Gastroesophageal sphincter (tissue), 4 donors: ENCODE measurements around the gene CD7. TPM values are rescaled to one million over a fixed set of nuclear protein-coding genes. Genes with fewer than 3 reads are reported as not detected.

Source experiments
- ATAC-seq: fragments of 150-250 bp; one replicate; pipeline ENCODE4 v1.9.1; 2016; ENCODE audit warnings: mild to moderate bottlenecking, moderate library complexity
- H3K27ac ChIP-seq, 4 donors: fragments of 200-600 bp; sonication (generic) in 3 of 4; 1 replicate in 3 of 4; 2 replicates in 1 of 4; pipeline ENCODE4 v1.5.1; 2016 to 2019
- H3K27me3 ChIP-seq: fragments of 200-600 bp; sonication (generic); one replicate; pipeline ENCODE4 v1.5.1; 2019
- H3K36me3 ChIP-seq, 2 donors: fragments of 200-600 bp; sonication (generic); one replicate each; pipeline ENCODE4 v1.5.1; 2019; ENCODE audit warnings: control low read depth in 1 of 2
- H3K4me1 ChIP-seq, 3 donors: fragments of 200-600 bp; sonication (generic); 1 replicate in 2 of 3; 2 replicates in 1 of 3; pipeline ENCODE4 v1.5.1; 2016 to 2019; ENCODE audit warnings: control low read depth in 2 of 3
- H3K4me3 ChIP-seq, 2 donors: fragments of 200-600 bp; sonication (generic); one replicate each; pipeline ENCODE4 v1.5.1; 2019; ENCODE audit warnings: mild to moderate bottlenecking in 1 of 2, moderate library complexity in 1 of 2
- H3K9me3 ChIP-seq, 3 donors: fragments of 200-600 bp; sonication (generic); one replicate each; pipeline ENCODE4 v1.5.1; 2017 to 2019; ENCODE audit warnings: control low read depth in 2 of 3
- EP300 ChIP-seq: sonication (generic); formaldehyde crosslinking; IDR thresholded peaks from one replicate; pipeline ENCODE4 v1.6.1; 2017; ENCODE audit warnings: antibody characterized with exemption, mild to moderate bottlenecking
- POLR2A ChIP-seq, 2 donors: fragments of 450-650 bp; IDR thresholded peaks; one replicate each; pipeline ENCODE4 v1.6.1; 2017; ENCODE audit warnings: antibody characterized with exemption in 2 of 2, mild to moderate bottlenecking in 2 of 2, moderate library complexity in 1 of 2
- POLR2AphosphoS5 ChIP-seq: sonication (generic); formaldehyde crosslinking; IDR thresholded peaks from one replicate; pipeline ENCODE4 v1.6.1; 2017; ENCODE audit warnings: antibody characterized with exemption
- WGBS, 2 donors: methylation state at CpG; one replicate each; pipeline ENCODE4 v1.1.5; 2018; ENCODE audit warnings: low coverage in 1 of 2; 5-methylcytosine and 5-hydroxymethylcytosine counted together
- total RNA-seq, 4 donors: library from RNA; depleted of rRNA; stranded (reverse); fragments of >200 nt; gene quantifications; one replicate each; pipeline ENCODE4 v1.1.0, GENCODE V29; 2016
- TF ChIP-seq, protein P1 (sequence below), 4 experiments: fragments of 200-600 bp in 2 of 4; fragments of 450-650 bp in 2 of 4; sonication (generic) in 1 of 4; IDR thresholded peaks; one replicate each; pipeline ENCODE4 v1.5.1; 2017 to 2019; ENCODE audit warnings: antibody characterized with exemption in 4 of 4, mild to moderate bottlenecking in 2 of 4, moderate library complexity in 2 of 4

The CD7 gene
- total RNA-seq, 4 donors from 2014 or later = 0.58 to 1.7 (median 0.94) TPM; not detected in 1

DNA sequence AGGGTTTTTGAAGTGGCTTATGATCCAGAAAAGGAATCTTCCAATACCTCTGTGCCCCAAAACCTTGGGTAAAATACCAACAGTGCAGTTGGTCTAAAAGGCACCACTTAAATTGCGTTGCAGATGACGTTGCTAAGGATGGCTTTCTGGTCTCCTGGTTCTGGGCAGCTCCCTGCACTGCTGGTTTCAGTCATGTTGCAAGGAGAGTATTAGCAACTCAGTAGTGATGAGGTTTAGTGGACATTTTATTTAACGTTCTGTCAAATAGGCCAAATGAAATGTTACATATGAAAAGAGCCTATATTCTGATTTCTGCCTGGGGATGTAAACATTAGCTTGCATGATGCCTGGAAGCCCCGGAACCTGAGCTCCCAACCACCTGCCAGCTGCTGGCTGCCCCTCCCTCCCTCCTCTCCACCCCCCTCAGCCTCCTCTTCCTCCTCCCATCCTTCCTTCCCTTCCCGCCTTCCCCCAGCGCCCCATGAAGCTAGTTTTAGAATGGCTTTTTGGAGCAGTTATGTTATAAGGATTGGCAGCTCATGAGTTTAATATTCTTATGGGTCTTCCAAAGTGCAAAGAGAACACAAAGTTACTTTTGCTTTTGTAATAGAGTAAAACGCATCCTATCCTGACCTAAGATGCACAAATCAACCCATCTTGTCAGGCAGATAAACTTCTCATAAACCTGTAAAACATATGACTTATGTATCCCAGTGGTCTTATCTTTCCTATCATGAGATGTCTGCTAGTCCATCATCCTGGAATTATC, 20.7 kb downstream of the CD7 start:
- no peaks in the 10 kb centered on the region for H3K36me3 ChIP-seq
- no peaks in the 10 kb centered on the region for H3K9me3 ChIP-seq
- peaks cover 0 to 76% (median 20%) of the 10 kb centered on the region in 3 donors for H3K4me1 ChIP-seq
- H3K4me3 ChIP-seq = no peak overlapping the region
- TF ChIP-seq EP300 = no peak
- H3K27me3 ChIP-seq = peaks cover 6% of the 10 kb centered on the region
- ATAC-seq = no peak
- H3K27ac ChIP-seq = peak overlapping the region; percentile 34 to 95 (median 90)
- WGBS, 2 donors = 34 to 39% methylated on average over 4 to 6 of the region's 7 CpGs

DNA sequence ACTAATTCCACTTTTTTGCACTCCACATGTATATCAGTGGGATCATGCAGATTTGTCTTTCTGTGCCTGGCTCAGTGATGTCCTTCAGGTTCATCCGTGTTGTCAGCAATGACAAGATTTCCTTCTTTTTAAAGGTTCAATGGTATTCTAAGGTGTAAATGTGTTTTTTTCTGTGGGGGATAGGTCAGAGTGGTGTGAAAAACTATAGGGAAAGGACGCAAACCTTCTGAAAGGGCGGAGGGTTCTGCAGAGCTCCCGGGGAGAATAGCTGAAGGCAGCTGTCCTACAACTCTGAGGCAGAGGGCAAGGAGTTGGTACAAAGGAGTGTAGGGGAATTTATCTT, 22.0 kb downstream of the CD7 start:
- ATAC-seq = no peak
- Histone ChIP-seq H3K36me3 (no peaks in the 10 kb centered on the region), H3K9me3 (no peaks in the 10 kb centered on the region), H3K4me1 (peaks cover 0 to 70% (median 20%) of the 10 kb centered on the region in 3 donors), H3K27me3 (no peaks in the 10 kb centered on the region), H3K27ac (peak overlapping the region in 2 of 4 donors; percentile 6 to 97), H3K4me3 (no peak overlapping the region)
- TF ChIP-seq POLR2A (IDR thresholded peaks at IDR 0.05) (no peak), POLR2AphosphoS5 (no peak), EP300 (no peak)
- TF ChIP-seq, protein P1, sequence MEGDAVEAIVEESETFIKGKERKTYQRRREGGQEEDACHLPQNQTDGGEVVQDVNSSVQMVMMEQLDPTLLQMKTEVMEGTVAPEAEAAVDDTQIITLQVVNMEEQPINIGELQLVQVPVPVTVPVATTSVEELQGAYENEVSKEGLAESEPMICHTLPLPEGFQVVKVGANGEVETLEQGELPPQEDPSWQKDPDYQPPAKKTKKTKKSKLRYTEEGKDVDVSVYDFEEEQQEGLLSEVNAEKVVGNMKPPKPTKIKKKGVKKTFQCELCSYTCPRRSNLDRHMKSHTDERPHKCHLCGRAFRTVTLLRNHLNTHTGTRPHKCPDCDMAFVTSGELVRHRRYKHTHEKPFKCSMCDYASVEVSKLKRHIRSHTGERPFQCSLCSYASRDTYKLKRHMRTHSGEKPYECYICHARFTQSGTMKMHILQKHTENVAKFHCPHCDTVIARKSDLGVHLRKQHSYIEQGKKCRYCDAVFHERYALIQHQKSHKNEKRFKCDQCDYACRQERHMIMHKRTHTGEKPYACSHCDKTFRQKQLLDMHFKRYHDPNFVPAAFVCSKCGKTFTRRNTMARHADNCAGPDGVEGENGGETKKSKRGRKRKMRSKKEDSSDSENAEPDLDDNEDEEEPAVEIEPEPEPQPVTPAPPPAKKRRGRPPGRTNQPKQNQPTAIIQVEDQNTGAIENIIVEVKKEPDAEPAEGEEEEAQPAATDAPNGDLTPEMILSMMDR (IDR thresholded peaks at IDR 0.05) = no peak
- WGBS, 2 donors = 55% methylated on average over 4 of the region's 4 CpGs; no CpG with 5 or more reads in 1 of the 2 donors

DNA sequence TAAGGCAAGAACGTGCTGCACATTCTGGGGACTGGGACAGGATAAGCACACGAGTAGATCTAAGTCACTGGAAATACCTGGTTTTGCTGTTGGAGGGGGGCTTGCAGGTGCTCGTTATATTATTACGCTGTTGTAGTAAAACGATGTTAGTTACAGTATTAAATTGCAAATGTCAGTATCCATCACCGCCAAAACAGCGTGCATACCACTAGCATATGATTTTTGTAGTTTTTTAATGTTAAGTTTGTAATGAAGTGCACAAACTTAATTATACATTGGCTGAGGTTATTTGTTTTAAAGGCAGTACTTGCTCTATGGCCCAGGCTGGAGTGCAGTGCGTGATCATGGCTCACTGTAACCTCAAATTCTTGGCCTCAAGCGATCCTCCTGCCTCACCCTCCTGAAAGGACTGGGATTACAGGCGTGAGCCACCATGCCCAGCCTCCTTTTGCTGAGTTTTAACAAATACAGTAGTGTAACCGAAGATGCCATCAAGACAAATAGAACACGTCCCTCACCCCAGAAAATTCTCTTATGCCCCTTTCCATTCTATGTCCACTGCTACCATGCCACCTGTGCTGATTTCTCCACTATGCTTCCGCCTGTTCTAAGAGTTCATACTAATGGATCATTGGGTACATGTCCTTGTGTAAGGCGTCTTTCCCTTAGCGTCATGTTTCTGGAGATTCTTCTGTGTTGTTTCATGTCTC, 23.2 kb downstream of the CD7 start:
- no peaks in the 10 kb centered on the region for H3K36me3 ChIP-seq
- WGBS, 2 donors = 77 to 79% methylated on average over 14 to 15 of the region's 15 CpGs
- H3K27ac ChIP-seq = peak overlapping the region; percentile 66 to 99 (median 98)
- H3K27me3 ChIP-seq = no peaks in the 10 kb centered on the region
- TF ChIP-seq POLR2AphosphoS5 (peak; percentile 42), POLR2A (IDR thresholded peaks at IDR 0.05) (no peak), EP300 (no peak)
- peaks cover 0 to 68% (median 20%) of the 10 kb centered on the region in 3 donors for H3K4me1 ChIP-seq
- ATAC-seq = no peak
- H3K9me3 ChIP-seq = no peaks in the 10 kb centered on the region
- peak overlapping the region in 1 of 2 donors; percentile 88 for H3K4me3 ChIP-seq

DNA sequence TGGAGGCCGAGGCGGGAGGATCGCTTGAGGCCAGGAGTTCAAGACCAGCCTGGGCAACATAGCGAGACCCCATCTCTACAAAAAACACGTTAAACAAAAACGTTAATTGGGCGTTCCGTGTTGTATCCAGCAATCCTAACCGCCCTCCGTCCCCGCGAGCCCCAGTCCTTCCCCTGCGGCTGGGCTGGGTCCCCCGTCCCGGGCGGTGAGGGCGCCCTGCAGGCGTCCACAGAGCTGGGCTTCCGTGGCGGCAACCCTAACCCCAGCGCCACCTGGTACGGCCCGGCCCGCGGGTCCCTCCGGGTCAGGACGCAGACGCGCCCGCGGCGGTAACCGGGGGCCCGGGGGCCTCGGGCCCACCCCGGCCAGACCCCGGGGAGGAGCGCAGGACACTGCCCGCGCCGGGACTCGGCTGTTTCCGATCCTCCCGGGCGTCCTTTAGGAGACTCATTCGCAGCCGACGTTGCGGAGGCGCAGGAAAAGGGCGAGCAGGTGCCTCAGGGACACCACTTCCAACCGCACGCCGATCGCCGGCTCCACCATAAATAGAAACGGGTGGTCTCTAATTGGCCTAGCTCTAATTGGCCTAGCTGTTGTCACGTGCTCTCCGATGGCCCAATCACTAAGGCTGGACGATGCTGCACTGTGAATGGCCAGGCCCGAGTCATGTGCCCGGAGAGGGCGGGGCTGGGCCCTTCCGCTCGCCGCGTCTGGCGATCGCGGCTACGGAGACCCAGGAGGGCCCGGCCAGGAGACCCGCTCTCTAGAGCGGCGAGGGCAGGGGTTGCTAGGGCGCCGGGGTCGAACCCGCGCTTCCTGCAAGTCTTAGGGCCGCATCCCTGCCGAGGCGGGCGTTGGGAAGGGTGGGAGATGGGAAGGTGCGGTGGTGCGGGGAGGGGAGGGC, 24.9 kb downstream of the CD7 start:
- peak; percentile 89 for TF ChIP-seq POLR2AphosphoS5
- TF ChIP-seq, protein P1 (IDR thresholded peaks at IDR 0.05) = no peak
- no peak for TF ChIP-seq EP300
- peak; percentile 90 to 95 for TF ChIP-seq POLR2A (IDR thresholded peaks at IDR 0.05)
- 0% methylated on average over 2 of the region's 86 CpGs; no CpG with 5 or more reads in 1 of the 2 donors for WGBS, 2 donors
- H3K4me3 ChIP-seq = peak overlapping the region; percentile 61 to 88
- H3K36me3 ChIP-seq = no peaks in the 10 kb centered on the region
- peaks cover 0 to 65% (median 19%) of the 10 kb centered on the region in 3 donors for H3K4me1 ChIP-seq
- peak overlapping the region; percentile 84 to 99 (median 98) for H3K27ac ChIP-seq
- H3K9me3 ChIP-seq = no peaks in the 10 kb centered on the region
- no peaks in the 10 kb centered on the region for H3K27me3 ChIP-seq
- ATAC-seq = peak; percentile 97

DNA sequence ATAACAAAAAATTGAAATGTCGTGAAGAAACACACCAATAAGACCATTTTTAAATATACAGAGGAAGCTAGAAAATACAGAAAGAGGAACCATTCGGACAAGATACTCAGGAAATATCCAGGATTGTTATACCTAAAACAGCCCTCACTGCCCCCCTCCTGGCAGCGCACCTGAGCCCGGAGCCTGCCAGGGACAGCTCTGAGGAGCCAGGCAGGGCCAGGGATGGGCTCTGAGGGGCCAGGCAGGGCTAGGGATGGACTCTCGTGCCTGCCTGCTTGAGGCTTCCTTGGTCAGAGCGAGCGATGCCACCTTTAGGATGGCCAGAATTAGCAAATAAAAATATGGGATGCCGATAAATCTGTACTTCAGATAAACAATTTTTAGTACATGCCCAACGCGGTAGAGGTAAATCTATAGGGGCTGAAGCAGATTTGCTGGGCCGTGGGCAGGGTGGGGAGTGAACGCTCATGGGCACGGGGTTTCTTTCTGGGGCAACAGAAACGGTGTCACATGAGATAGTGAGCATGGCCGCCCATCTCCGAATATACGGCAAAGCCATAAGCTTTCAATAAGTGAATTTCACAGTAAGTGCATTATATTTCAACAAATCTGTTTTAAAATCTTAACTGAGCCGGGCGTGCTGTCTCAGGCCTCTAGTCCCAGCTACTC, 25.7 kb downstream of the CD7 start:
- Histone ChIP-seq H3K36me3 (no peaks in the 10 kb centered on the region), H3K4me1 (peaks cover 0 to 59% (median 16%) of the 10 kb centered on the region in 3 donors), H3K27ac (peak overlapping the region; percentile 84 to 99 (median 98)), H3K27me3 (no peaks in the 10 kb centered on the region), H3K9me3 (no peaks in the 10 kb centered on the region), H3K4me3 (peak overlapping the region; percentile 61 to 88)
- TF ChIP-seq POLR2A (IDR thresholded peaks at IDR 0.05) = no peak
- TF ChIP-seq, protein P1 (IDR thresholded peaks at IDR 0.05) = no peak
- no peak for TF ChIP-seq POLR2AphosphoS5
- ATAC-seq = no peak
- 84 to 86% methylated on average over 11 to 17 of the region's 19 CpGs for WGBS, 2 donors
